ENCODE data around the gene ZNF526.
A peak's percentile ranks its signal among the peaks of the same experiment; 100 is the strongest.

ZNF526 gene

GRCh38 chr19:42224940-42225717 lies 5.0 kb downstream of the ZNF526 start:
- no peak for DNase-seq (ENCODE audit: low read depth)

DNA sequence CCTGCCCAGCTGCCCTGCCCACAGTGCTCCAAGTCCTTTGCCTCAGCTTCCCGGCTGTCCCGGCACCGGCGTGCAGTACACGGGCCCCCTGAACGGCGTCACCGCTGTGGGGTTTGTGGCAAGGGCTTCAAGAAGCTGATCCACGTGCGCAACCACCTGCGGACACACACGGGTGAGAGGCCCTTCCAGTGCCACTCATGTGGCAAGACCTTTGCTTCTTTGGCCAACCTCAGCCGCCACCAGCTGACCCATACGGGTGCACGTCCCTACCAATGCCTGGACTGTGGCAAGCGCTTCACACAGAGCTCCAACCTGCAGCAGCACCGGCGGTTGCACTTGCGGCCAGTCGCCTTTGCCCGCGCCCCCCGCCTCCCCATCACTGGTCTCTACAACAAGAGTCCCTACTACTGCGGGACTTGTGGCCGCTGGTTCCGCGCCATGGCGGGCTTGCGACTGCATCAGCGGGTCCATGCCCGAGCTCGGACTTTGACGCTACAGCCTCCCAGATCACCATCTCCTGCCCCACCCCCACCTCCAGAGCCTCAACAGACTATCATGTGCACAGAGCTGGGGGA lies 5.7 kb downstream of the ZNF526 start:
- no peak for DNase-seq (ENCODE audit: low read depth)

DNA sequence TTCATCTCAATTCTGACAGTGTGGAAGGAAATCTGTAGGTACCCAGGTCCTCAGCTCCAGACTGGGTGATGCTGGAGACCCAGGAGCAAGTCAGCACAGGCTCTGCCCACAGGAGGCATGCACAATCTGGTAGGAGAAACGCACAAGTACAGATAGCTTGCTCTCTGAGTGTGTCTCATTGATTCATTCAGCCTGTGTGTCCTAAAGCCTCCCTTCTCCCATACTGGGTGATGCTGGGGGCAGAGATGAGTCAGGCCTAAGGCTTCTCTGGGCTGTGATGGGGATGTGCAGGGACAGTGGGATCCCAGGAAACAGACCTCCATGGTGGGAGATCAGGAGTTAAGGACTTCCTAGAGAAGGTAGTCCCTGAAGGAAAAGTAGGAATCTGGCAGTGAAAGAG lies 6.8 kb downstream of the ZNF526 start:
- DNase-seq (ENCODE audit: low read depth): no peak

GRCh38 chr19:42228641-42229040 lies 8.5 kb downstream of the ZNF526 start:
- no peak for DNase-seq (ENCODE audit: low read depth)

GRCh38 chr19:42229301-42229854 lies 9.3 kb downstream of the ZNF526 start:
- no peak for DNase-seq (ENCODE audit: low read depth)

- no peak for DNase-seq (ENCODE audit: low read depth)
Observed at GRCh38 chr19:42229855-42230351, 9.8 kb downstream of the ZNF526 start.

- no peak for DNase-seq (ENCODE audit: low read depth)
Observed at GRCh38 chr19:42230571-42230970, 10.5 kb downstream of the ZNF526 start.

- DNase-seq (ENCODE audit: low read depth): no peak
Observed at GRCh38 chr19:42232435-42232834, 12.3 kb downstream of the ZNF526 start.

- DNase-seq (ENCODE audit: low read depth): no peak
Observed at GRCh38 chr19:42233106-42233505, 13.0 kb downstream of the ZNF526 start.

- DNase-seq (ENCODE audit: low read depth): no peak
Observed at GRCh38 chr19:42233678-42234292, 13.7 kb downstream of the ZNF526 start.

GRCh38 chr19:42234364-42234763 lies 14.3 kb downstream of the ZNF526 start:
- DNase-seq (ENCODE audit: low read depth): no peak

- no peak for DNase-seq (ENCODE audit: low read depth)
Observed at GRCh38 chr19:42235181-42235580, 15.1 kb downstream of the ZNF526 start.

DNA sequence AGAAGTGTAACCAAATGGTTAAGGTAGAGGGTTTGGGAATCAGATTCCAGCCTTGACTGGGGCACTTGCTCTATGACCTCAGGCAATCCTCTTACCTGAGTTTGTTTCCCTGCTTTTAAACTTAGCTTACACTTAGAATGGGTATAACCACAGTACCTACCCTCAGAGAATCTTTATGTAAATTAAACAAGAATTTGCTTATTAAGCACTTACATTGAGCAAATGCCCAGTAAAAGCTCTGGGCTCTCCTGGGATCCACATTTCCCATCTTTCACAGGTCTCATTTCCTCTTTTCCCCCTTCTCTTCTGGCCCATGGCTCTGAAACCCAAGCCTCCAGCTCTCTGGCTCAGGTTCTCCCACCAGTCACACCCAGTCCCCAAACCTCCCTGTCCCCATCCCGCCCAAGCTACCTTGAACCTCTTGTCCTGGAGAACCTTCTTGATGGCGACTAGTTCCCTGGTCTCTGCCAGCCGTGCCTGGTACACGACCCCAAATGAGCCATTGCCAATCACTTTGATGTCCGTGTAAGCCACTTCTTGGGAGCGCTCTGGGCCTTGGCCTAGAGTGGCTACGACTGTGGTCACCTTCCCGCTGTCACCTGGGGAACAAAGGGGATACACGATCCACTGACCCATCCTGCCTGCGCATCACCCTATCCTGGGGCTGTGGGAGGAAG lies 19.6 kb downstream of the ZNF526 start:
- no peak for DNase-seq (ENCODE audit: low read depth)

DNA sequence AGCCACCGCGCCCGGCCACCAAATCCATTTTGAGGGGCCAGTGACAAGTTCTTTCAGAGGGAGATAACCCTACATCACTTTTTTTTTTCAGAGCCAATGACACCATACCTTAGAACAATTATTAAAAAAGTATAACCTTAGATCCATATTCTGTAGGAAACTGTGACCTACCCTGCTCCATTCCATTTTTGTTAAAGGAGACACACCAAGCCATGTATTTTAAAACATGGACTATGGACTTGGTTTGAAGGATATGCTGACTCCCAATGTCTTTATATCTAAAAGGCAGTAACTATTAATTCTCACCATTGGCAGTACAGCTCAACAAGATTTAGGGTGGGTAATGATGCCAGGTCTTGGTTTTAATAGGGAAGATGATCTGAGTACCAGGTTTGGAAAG lies 21.2 kb downstream of the ZNF526 start:
- no peak for DNase-seq (ENCODE audit: low read depth)

DNA sequence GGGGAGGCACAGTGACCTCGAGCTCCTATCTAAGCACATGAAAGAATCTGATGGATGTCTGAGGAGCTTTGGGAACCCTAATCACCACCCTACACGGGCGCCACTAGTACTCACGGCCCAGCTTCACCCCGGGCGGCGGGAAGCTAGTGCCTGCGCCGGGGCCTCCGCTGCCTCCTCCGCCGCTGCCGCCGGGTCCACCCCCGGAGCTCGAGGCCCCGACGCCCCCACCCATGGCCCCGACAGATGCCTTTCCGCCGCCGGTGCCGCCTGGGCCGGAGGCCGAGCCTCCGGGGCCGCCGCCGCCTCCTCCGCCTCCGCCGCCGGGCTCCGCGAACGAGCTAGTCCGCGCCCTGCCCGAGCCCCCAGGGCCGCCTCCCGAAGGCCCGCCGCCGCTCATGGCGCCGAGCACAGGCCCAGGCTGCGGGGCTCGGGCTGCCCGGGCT lies 22.0 kb downstream of the ZNF526 start:
- no peak for DNase-seq (ENCODE audit: low read depth)

GRCh38 chr19:42242512-42243409 lies 22.6 kb downstream of the ZNF526 start, which contains the start of gene GSK3A:
Gene GSK3A (minus strand): TSS chr19:42242602. CDS start chr19:42242465, 137 bp downstream.
- peak; percentile 97 for DNase-seq (ENCODE audit: low read depth)

- peak; percentile 87 for DNase-seq (ENCODE audit: low read depth)
Observed at GRCh38 chr19:42244347-42245220, 24.5 kb downstream of the ZNF526 start.

- no peak for DNase-seq (ENCODE audit: low read depth)
Observed at GRCh38 chr19:42245231-42245630, 25.1 kb downstream of the ZNF526 start.

GRCh38 chr19:42246143-42246921 lies 26.2 kb downstream of the ZNF526 start:
- no peak for DNase-seq (ENCODE audit: low read depth)
